GM18507 (cell line): ENCODE data around the gene RAVER1.
"Not testable (repeated sequence)": the region's sequence is repeated elsewhere in the genome, so short reads cannot be mapped to it uniquely, and the experiment has no call there.

Experiments
- DNase-seq: peaks from one replicate; pipeline ENCODE4 v3.0.0; 2011; ENCODE audit warnings: low read depth; ENCODE audit not compliant: insufficient read length; ENCODE audit errors: extremely low spot score
- FAIRE-seq: peaks from 2 replicates; lab custom pipeline; 2011; peaks lifted over from hg19 to GRCh38; lab: Jason Lieb, UNC

The RAVER1 gene

GRCh38 chr19:10292789-10293636 lies 40.3 kb downstream of the RAVER1 start:
- no peak for DNase-seq
- no peak for FAIRE-seq

GRCh38 chr19:10292206-10292788 lies 41.0 kb downstream of the RAVER1 start:
- FAIRE-seq (peak; percentile 83), DNase-seq (peak; percentile 81)

GRCh38 chr19:10291554-10292205 lies 41.6 kb downstream of the RAVER1 start:
- DNase-seq (no peak), FAIRE-seq (no peak)

GRCh38 chr19:10290876-10291553 lies 42.3 kb downstream of the RAVER1 start:
- DNase-seq, result no peak
- FAIRE-seq, result peak; percentile 29

GRCh38 chr19:10290357-10290875 lies 42.9 kb downstream of the RAVER1 start:
- DNase-seq (no peak), FAIRE-seq (no peak)

- DNase-seq (no peak), FAIRE-seq (no peak)
Observed at GRCh38 chr19:10289836-10290356, 43.4 kb downstream of the RAVER1 start, which contains the start of gene ICAM5. Gene ICAM5 (plus strand): TSS chr19:10289952. CDS start chr19:10290044, 92 bp downstream.

- DNase-seq (no peak), FAIRE-seq (peak; percentile 66)
Observed at GRCh38 chr19:10289167-10289835, 44.0 kb downstream of the RAVER1 start.

GRCh38 chr19:10288662-10289166 lies 44.6 kb downstream of the RAVER1 start:
- no peak for DNase-seq
- peak; percentile 76 for FAIRE-seq

- FAIRE-seq, result no peak
- DNase-seq, result no peak
Observed at GRCh38 chr19:10286803-10287737, 46.3 kb downstream of the RAVER1 start, which contains the start of gene ICAM4. Gene ICAM4 (plus strand): TSS chr19:10286955. CDS start chr19:10287013, 58 bp downstream.

- FAIRE-seq, result no peak
Observed at GRCh38 chr19:10285393-10285792, 47.9 kb downstream of the RAVER1 start.

GRCh38 chr19:10284960-10285278 lies 48.4 kb downstream of the RAVER1 start:
- DNase-seq, result no peak
- FAIRE-seq, result no peak

More at GRCh38 chr19:10285393-10285792, 47.9 kb downstream of the RAVER1 start:
- DNase-seq, result no peak

- DNase-seq (no peak), FAIRE-seq (no peak)
Observed at GRCh38 chr19:10284065-10284959, 49.0 kb downstream of the RAVER1 start.

GRCh38 chr19:10283301-10284064 lies 49.8 kb downstream of the RAVER1 start:
- no peak for FAIRE-seq
- DNase-seq, result no peak

- FAIRE-seq, DNase-seq: not testable (repeated sequence)
Observed at GRCh38 chr19:10282043-10282442, 51.3 kb downstream of the RAVER1 start.

GRCh38 chr19:10279737-10280442 lies 53.4 kb downstream of the RAVER1 start:
- DNase-seq, result no peak
- FAIRE-seq, result no peak
